GM18867 (cell line): Measurements from ENCODE around the gene C20orf144.

ENCODE experiments used
- ATAC-seq: cut with Tn5 transposase; IDR thresholded peaks from one replicate; pipeline ENCODE4 v1.9.1; 2021; ENCODE audit warnings: mild to moderate bottlenecking, moderate library complexity; ENCODE audit not compliant: unreplicated experiment

Gene C20orf144

DNA sequence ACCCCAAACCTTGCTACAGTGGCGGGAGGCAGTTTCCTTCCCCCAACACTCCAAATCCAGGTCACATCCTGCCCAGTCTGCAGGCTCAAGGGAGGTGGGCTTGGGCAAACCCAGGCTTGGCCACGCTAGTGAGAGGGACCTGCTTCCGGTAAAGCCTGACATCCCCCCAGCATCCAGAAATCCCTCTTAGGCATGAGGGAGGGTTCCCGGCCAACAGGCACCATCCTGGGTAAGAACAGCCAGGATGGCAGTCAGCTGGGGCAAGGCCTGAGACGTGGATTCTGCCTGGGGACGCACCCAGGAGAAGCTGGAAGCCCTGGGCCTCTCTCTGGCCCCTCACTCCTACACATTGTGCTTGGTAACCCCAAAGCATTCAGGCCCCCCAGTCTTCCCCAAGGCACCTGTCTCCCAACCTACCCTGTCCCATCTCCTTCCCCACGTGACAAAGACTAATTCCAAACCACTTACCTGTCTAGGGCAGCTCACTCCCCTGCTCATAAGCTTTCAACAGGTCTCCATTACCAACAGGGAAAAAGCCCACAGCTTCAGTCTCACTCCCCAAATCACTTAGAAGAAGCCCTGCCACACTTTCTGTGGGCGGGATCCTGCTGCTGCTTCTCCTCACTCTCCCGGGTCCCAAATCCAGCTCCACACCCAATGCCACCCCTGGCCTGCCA is 2.1 kb downstream of the C20orf144 start:
- no peak for ATAC-seq

DNA sequence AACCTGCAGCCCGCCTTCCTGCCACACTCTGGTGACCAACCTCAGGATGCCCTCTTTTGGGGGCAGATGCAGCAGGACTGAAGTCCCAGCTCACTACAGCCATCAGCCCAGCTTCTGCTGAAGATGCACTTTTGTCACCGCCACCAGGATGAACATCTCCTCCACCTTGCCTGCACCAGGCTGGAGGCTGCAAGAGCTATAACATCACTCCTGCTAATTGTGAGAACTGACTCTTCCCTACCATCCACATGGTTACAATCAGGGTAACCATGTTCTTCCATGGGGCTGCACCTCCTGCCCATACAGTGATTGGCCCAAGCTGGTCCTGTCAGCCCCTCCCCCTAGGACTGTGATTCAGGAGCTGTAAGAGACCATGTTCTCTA is 2.6 kb downstream of the C20orf144 start:
- no peak for ATAC-seq

- ATAC-seq, result peak; percentile 65
Observed at GRCh38 chr20:33666293-33667244, 4.4 kb downstream of the C20orf144 start, which contains the start of gene ACTL10. Gene ACTL10, plus strand, starts transcription at chr20:33666943. Its CDS starts 555 bp downstream, at chr20:33667498.

GRCh38 chr20:33667245-33667675 is 5.1 kb downstream of the C20orf144 start:
- peak; percentile 17 for ATAC-seq

DNA sequence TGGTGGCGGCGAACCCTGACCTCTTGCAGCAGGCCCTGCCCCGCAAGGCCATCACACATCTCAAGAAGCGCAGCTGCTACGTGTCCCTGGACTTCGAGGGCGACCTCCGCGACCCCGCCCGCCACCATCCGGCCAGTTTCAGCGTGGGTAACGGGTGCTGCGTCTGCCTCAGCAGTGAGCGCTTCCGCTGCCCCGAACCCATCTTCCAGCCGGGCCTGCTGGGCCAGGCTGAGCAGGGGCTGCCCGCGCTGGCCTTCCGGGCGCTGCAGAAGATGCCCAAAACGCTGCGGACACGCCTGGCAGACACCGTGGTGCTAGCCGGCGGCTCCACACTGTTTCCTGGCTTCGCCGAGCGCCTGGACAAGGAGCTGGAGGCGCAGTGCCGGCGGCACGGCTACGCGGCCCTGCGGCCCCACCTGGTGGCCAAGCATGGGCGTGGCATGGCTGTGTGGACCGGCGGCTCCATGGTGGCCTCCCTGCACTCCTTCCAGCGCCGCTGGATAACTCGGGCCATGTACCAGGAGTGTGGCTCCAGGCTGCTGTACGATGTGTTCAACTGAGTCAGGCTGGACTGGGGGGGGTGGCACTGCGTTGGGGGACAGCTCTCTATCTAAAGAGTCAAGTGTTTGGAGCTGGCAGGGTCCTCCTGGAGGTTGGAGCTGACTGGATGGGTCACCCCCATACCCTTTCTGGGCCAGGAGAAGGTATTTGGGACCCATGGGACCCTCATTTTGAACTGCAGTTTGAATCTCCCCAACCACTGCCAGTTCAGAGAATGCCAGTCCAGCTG is 5.7 kb downstream of the C20orf144 start:
- ATAC-seq, result peak; percentile 31

DNA sequence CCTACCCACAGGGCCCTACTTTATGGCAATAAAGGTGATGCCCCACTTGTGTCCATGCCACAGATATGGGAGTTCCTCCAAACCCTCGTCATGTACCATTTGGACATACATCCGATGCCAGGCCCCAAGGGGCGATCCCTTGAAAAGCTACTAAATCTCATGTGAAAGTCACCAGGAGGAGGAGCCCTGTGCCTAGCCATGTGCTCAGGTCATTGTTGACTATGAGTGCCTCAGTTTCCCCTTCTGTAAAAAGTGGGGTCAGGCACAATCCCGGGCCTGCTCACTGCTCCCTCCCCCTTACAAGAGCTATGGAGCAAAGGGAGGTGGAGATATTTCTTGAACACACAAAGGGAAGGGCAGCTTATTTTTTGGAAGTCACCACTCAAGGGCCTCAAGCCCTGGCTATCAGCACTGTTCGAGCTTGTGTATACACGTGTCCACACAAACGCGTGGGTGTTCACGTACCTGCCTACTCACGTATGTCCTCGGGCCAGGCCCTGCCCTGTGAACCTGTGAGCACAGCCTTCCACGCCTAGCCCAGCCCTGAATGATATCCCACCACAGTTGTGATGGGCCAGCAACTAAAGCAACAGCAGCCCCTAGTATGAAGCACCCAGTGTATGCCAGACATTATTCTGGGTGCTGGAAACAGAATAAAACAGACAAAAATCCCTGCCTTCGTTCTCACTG is 6.5 kb downstream of the C20orf144 start:
- ATAC-seq, result no peak

- no peak for ATAC-seq
Observed at GRCh38 chr20:33669224-33669623, 7.1 kb downstream of the C20orf144 start.

DNA sequence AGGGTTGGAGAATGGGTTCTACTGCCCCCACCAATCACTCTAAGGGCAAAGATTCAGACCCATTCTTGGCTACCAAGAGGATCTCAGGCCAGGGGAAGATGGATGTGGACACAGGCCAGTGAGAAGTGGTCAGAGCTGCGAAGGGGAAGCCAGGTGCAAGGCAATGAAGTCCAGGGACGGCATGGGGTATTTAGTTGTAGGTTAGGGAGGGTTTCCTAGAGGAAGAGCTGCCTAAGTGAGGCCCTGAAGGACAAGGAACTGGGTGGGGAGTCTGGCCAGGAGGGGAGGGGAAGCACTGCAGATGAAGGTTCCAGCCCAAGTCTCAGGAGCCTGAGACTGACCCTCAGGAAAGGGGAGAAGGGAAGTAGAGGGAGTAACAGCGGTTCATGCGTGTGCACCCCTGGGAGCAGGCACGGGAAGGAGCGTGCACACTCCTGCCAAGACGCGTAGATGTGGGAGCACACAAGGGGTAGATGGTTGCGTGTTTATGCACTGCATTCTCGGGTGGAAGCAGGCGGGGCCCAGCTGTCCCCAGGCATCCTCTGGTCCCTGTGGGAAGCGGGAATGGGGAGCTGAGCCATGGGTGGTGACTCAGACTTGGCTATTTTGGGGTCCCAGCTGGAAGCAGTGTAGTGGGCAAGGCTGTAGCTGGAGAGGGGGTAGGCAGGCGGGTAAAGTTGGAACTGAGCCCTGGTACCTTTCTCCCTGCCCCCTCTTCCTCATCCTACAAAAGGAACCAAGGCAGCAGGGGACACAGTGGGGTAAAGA is 7.9 kb downstream of the C20orf144 start:
- ATAC-seq, result no peak

- ATAC-seq, result no peak
Observed at GRCh38 chr20:33670715-33671499, 8.8 kb downstream of the C20orf144 start.

DNA sequence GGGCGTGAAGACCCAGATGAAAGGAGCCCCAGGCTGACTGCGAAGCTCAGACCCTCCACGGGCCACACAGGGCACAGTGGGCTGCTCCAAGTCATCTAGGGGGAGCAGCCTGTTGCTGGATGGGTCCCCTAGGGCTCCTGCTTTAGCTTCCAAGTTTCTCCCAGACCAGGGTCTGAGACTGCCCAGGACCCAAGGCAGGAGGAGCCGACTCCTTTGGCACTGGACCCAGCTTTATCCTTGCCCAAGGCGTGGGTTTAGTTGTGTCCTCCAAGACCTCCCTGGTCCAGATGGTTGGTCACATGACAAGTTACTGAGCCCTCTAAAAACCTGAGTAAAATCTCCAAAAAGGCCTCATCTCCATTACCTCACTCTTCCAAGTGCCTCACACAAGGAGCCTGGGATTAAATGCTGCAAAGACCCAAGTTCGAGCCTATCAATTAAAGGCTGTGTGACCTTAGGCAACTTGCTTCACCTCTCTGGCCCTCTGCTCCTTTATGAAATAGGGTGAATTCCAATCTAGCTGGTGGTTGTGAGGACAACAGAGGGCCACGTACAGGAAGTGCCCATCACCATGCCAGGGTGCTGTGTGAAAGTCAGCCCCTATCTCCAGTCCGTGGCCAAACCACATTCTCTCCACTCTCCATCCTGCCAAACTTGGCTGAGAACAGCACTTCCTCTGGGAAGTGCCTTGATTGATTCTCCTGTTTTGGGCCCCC is 9.6 kb downstream of the C20orf144 start:
- ATAC-seq, result no peak

DNA sequence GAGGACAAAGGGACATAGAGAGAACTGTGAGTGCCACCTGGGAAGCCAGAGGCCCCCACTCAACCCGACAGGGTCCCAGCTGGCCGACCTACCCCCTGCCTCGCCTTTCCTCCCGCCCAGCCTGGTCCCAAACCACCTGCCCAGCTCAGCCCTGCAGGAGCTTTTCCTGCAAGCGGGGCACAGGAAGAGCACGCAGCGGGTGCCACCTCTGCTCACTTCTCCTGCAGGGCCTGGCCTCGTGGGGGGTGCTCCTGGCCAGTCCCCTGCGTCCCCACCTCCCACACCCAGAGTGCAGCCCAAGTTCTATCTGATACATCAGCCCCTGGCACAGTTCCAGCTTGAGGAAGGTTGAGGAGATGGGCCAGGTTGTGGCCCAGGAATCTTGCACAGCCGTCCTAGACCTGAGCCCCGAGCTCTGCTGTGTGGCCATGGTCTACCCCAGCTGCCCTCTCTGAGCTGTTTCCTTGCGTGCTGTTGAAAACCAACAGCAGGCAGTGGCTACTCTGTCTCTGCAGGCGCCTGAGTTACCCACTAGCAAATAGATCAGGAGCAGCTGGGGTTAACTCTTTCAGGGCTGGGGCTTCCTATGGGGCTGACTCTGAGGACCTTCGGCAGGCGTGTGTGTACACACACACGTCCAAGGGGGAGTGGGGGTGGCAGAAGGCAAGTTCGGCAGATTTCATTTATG is 10.4 kb downstream of the C20orf144 start:
- no peak for ATAC-seq

- no peak for ATAC-seq
Observed at GRCh38 chr20:33673114-33673409, 10.9 kb downstream of the C20orf144 start.

DNA sequence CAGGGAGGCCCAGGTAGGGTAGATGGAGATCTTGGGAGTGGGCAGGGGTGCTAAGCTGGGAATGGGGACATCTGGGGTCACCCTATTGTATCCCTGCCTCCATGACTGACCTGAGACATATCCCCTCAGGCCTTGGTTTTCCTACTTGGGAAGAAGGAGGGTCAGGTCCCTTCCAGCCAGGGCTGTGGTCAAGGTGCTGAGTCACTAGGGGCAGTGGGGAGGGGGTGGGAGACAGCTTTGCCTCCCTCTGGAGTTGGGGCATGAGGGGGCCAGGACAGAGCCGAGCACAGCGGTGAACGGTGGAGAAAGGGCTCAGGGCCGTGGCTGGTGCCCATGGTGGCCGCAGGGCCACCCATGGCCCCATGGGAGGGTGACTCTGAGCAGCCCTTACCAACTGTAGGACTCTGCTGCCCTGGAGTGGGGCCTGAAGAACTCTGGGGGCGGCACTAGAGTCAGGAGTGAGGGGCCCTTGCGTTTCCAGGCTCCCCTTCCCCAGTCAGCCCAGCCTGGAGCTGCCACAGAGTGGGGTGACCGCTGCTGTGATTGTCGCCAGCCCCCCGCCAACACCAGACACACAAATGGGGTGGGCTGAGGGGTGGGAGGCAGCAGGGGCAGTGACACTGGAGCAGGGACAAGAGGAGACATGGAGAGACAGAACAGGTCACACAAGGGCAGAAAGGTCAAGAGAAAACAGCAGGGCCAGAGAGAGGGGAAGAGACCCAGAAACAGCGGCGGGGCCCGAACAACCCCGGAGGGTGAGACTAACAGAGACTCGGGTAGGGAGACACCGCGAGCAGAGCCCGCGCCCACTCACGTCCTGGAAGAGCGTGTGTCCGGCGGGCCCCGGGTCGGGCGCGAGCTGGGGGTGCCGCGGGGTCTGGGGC is 11.5 kb downstream of the C20orf144 start:
- ATAC-seq, result peak; percentile 34

DNA sequence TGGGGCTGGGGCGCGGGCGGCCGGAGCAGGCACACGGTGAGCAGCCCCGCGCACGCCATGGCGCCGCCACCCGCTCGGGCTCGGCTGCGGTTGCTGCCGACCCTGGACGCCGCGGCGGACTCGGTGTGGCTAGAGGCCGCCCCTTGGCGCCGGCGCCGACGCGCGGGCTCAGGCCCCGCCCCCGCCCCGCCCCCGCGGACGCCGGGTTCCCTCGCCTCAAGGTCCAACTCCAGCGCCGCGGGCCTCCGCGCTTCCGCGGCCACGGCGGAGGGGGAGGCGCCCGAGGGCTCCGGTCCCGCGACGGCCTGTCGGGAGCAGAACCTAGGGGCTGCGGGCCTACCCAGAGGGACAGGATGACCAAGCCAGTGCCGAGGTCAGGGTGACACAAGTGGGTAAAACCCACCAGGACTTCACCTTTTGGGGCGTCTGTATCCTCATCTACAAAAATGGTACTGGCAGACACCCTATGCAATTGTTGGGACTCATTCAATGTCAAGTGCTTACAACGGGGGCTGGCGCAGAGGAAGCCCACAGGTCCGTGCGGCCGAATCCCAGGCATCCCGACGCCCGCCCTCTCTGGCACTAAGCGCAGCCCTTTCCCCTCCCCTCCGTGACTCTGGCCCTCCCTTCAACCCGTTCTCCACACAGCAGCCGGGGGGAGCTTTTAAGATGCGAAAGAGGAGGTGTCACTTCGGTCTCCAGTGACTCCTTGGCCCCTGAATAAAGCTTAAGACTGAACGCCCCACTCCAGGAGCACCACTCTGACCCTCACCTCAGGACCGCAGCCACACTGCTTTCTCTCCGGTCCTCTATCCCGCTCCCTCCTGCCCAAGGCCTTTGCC is 12.4 kb downstream of the C20orf144 start, which contains the start of gene NECAB3:
NECAB3 (minus strand) TSS at position 135 of the 842 bp plus-strand sequence; CDS start at position 59, 76 bp downstream.
- peak; percentile 77 for ATAC-seq

DNA sequence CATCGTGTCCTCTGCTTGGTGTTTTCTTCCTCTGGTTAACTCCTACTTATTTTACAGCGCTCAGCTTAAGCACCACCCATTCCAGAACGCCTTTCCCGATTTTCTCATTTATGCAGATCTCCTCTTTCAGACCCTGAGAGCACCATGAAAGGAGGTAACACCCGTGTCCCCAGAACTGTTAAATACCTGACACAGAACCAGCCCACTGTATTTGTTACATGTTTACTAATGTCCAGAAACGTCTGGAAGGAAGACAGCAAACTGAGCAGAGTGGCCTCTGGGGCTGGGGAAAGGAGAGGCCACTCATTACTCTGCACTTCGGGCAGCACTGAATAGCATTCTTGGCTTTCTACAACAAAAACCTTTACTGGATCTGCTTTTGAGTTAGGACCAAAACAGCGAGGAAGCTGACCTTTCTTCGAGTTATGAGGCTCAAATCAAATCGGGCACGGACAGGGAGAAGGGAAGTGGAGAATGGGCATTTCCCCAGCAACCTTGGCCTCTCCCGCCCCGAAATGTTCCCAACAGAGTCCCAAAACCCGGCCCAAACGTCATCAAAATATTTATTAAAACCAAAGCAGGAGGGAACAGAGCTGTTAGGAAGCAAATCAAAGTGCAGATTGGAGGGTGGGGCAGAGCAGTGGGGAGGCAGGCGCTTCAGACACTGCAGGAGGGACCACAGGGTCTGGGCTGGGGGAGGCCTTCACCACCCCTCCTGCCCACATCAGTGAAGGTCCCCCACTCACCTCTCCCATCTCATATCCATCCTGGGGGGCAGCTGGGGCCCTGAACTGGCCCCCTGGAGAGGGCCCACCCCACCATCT is 13.2 kb downstream of the C20orf144 start:
- ATAC-seq, result no peak
